ENCODE measurements around the gene SCN3A. TPM values are rescaled to one million over a fixed set of nuclear protein-coding genes. Genes with fewer than 3 reads are reported as not detected.

The SCN3A gene
- total and polyA plus RNA-seq, 2 of the 13 experiments (the other 11 are each of a cell fraction or from before 2014, with no cell fraction given) = not detected

GRCh38 chr2:165068487-165068757 lies 135.4 kb downstream of the SCN3A start:
- H2AFZ ChIP-seq (ENCODE audit: low read length) = no peak overlapping the region
- intact Hi-C loops (cut with micrococcal nuclease; ENCODE audit: unreplicated experiment) (no loop called here), in situ Hi-C loops (cut with HindIII; ENCODE audit: extremely low pct_ligation_motif_present, low pct_unique_long_range_greater_than_20kb) (no loop called here)
- no peaks in the 10 kb centered on the region for H3K9me3 ChIP-seq (ENCODE audit: low read length)
- H3K79me2 ChIP-seq (ENCODE audit: insufficient read depth, low read length) = no peaks in the 10 kb centered on the region
- no peak for DNase-seq (ENCODE audit: low spot score)
- FAIRE-seq = no peak
- no peaks in the 10 kb centered on the region for H4K20me1 ChIP-seq (ENCODE audit: insufficient read depth, low read length)
- no peaks in the 10 kb centered on the region for H3K36me3 ChIP-seq (replicated peaks in 1 of 2; ENCODE audit: control insufficient read depth in 1 of 2, insufficient read depth in 2 of 2, low read length in 2 of 2)
- H3K4me3 ChIP-seq (replicated peaks in 1 of 3; ENCODE audit: insufficient read depth in 1 of 3, low read depth in 2 of 3, low read length in 3 of 3) = no peak overlapping the region
- BruUV-seq (replicated peaks) = no TSS peak
- H3K9ac ChIP-seq (ENCODE audit: insufficient read depth, low read depth, low read length) = no peak overlapping the region
- no peak overlapping the region for H3K4me2 ChIP-seq (ENCODE audit: low read depth, low read length)
- ChIA-PET CTCF (ENCODE audit: low intra/inter-chr PET ratio, low total read pairs) (no interaction called here), POLR2A (no interaction called here)
- H3K27ac ChIP-seq (ENCODE audit: extremely low read length, insufficient read depth, low read length) = no peak overlapping the region
- peaks cover 0 to 4% of the 10 kb centered on the region in 2 experiments; a peak in 1 of 5 replicates for H3K27me3 ChIP-seq (ENCODE audit: control insufficient read depth in 1 of 2, insufficient read depth in 2 of 2, low read length in 2 of 2)
- H3K4me1 ChIP-seq (ENCODE audit: insufficient read depth, low read length) = no peaks in the 10 kb centered on the region
- ATAC-seq = no peak
- TF ChIP-seq, protein P1, sequence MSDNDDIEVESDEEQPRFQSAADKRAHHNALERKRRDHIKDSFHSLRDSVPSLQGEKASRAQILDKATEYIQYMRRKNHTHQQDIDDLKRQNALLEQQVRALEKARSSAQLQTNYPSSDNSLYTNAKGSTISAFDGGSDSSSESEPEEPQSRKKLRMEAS (IDR thresholded peaks at IDR 0.05) = no peak
- TF ChIP-seq, protein P2, sequence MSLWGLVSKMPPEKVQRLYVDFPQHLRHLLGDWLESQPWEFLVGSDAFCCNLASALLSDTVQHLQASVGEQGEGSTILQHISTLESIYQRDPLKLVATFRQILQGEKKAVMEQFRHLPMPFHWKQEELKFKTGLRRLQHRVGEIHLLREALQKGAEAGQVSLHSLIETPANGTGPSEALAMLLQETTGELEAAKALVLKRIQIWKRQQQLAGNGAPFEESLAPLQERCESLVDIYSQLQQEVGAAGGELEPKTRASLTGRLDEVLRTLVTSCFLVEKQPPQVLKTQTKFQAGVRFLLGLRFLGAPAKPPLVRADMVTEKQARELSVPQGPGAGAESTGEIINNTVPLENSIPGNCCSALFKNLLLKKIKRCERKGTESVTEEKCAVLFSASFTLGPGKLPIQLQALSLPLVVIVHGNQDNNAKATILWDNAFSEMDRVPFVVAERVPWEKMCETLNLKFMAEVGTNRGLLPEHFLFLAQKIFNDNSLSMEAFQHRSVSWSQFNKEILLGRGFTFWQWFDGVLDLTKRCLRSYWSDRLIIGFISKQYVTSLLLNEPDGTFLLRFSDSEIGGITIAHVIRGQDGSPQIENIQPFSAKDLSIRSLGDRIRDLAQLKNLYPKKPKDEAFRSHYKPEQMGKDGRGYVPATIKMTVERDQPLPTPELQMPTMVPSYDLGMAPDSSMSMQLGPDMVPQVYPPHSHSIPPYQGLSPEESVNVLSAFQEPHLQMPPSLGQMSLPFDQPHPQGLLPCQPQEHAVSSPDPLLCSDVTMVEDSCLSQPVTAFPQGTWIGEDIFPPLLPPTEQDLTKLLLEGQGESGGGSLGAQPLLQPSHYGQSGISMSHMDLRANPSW (CRISPR knock-in tag; IDR thresholded peaks at IDR 0.05; ENCODE audit: borderline replicate concordance) = no peak
- TF ChIP-seq GABPA (IDR thresholded peaks at IDR 0.05; ENCODE audit: low read depth, low read length) = no peak
- no peak for TF ChIP-seq GABPA (CRISPR knock-in tag; IDR thresholded peaks at IDR 0.05; ENCODE audit: low read depth)
- TF ChIP-seq SMAD3 (CRISPR knock-in tag; IDR thresholded peaks at IDR 0.05) = no peak
- TF ChIP-seq, protein P3, sequence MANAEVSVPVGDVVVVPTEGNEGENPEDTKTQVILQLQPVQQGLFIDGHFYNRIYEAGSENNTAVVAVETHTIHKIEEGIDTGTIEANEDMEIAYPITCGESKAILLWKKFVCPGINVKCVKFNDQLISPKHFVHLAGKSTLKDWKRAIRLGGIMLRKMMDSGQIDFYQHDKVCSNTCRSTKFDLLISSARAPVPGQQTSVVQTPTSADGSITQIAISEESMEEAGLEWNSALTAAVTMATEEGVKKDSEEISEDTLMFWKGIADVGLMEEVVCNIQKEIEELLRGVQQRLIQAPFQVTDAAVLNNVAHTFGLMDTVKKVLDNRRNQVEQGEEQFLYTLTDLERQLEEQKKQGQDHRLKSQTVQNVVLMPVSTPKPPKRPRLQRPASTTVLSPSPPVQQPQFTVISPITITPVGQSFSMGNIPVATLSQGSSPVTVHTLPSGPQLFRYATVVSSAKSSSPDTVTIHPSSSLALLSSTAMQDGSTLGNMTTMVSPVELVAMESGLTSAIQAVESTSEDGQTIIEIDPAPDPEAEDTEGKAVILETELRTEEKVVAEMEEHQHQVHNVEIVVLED (CRISPR knock-in tag; IDR thresholded peaks at IDR 0.05; ENCODE audit: borderline replicate concordance) = no peak
- TF ChIP-seq KLF12 (CRISPR knock-in tag; IDR thresholded peaks at IDR 0.05; ENCODE audit: borderline replicate concordance) = no peak
- TF ChIP-seq ZNF329 (CRISPR knock-in tag; IDR thresholded peaks at IDR 0.05; ENCODE audit: low read depth) = no peak
- no peak for TF ChIP-seq KLF13 (CRISPR knock-in tag; IDR thresholded peaks at IDR 0.05)
- no peak for TF ChIP-seq ZNF660 (CRISPR knock-in tag; IDR thresholded peaks at IDR 0.05; ENCODE audit: borderline replicate concordance, low read depth)
- TF ChIP-seq ZNF577 (CRISPR knock-in tag; IDR thresholded peaks at IDR 0.05; ENCODE audit: borderline replicate concordance, low read depth) = no peak
- TF ChIP-seq SP4 (CRISPR knock-in tag; IDR thresholded peaks at IDR 0.05) = no peak
- TF ChIP-seq NFKBIZ (CRISPR knock-in tag; IDR thresholded peaks at IDR 0.05) = no peak
- TF ChIP-seq, protein P4, sequence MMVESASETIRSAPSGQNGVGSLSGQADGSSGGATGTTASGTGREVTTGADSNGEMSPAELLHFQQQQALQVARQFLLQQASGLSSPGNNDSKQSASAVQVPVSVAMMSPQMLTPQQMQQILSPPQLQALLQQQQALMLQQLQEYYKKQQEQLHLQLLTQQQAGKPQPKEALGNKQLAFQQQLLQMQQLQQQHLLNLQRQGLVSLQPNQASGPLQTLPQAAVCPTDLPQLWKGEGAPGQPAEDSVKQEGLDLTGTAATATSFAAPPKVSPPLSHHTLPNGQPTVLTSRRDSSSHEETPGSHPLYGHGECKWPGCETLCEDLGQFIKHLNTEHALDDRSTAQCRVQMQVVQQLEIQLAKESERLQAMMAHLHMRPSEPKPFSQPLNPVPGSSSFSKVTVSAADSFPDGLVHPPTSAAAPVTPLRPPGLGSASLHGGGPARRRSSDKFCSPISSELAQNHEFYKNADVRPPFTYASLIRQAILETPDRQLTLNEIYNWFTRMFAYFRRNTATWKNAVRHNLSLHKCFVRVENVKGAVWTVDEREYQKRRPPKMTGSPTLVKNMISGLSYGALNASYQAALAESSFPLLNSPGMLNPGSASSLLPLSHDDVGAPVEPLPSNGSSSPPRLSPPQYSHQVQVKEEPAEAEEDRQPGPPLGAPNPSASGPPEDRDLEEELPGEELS (CRISPR knock-in tag; IDR thresholded peaks at IDR 0.05) = no peak
- no peak for TF ChIP-seq ZNF572 (CRISPR knock-in tag; IDR thresholded peaks at IDR 0.05)
- TF ChIP-seq TSC22D2 (CRISPR knock-in tag; IDR thresholded peaks at IDR 0.05; ENCODE audit: borderline replicate concordance) = no peak
- TF ChIP-seq ZNF331 (CRISPR knock-in tag; IDR thresholded peaks at IDR 0.05) = no peak
- TF ChIP-seq ZNF564 (CRISPR knock-in tag; IDR thresholded peaks at IDR 0.05) = no peak
- TF ChIP-seq, protein P5, sequence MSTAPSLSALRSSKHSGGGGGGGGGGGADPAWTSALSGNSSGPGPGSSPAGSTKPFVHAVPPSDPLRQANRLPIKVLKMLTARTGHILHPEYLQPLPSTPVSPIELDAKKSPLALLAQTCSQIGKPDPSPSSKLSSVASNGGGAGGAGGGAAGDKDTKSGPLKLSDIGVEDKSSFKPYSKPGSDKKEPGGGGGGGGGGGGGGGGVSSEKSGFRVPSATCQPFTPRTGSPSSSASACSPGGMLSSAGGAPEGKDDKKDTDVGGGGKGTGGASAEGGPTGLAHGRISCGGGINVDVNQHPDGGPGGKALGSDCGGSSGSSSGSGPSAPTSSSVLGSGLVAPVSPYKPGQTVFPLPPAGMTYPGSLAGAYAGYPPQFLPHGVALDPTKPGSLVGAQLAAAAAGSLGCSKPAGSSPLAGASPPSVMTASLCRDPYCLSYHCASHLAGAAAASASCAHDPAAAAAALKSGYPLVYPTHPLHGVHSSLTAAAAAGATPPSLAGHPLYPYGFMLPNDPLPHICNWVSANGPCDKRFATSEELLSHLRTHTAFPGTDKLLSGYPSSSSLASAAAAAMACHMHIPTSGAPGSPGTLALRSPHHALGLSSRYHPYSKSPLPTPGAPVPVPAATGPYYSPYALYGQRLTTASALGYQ (CRISPR knock-in tag; IDR thresholded peaks at IDR 0.05) = no peak

Data from HepG2 (cell line).